H9 (cell line): Measurements from ENCODE around the gene EGFL8. TPM values are rescaled to one million over a fixed set of nuclear protein-coding genes. Genes with fewer than 3 reads are reported as not detected.
A peak's percentile ranks its signal among the peaks of the same experiment; 100 is the strongest.

Source experiments
- DNase-seq: peaks from one replicate; pipeline ENCODE4 v3.0.0-alpha.2; 2017
- H2AFZ ChIP-seq: one replicate; pipeline ENCODE4 v1.6.1; 2013; ENCODE audit warnings: mild to moderate bottlenecking, low read length, control low read depth, moderate library complexity
- H2AK5ac ChIP-seq: 2 replicates; pipeline ENCODE4 v1.6.1; 2013; ENCODE audit warnings: low read length, control low read depth, mixed read lengths; ENCODE audit not compliant: insufficient read length
- H2BK120ac ChIP-seq: one replicate; pipeline ENCODE4 v1.6.1; 2013; ENCODE audit warnings: low read depth, mild to moderate bottlenecking, low read length, control low read depth, inconsistent platforms; ENCODE audit not compliant: poor library complexity, severe bottlenecking
- H2BK12ac ChIP-seq: 2 replicates; pipeline ENCODE4 v1.6.1; 2013; ENCODE audit warnings: low read length, control low read depth, mixed read lengths, low read depth; ENCODE audit not compliant: insufficient read length
- H2BK15ac ChIP-seq: 2 replicates; pipeline ENCODE4 v1.6.1; 2013; ENCODE audit warnings: low read depth, low read length, control low read depth
- H2BK20ac ChIP-seq: one replicate; pipeline ENCODE4 v1.6.1; 2013; ENCODE audit warnings: low read depth, mild to moderate bottlenecking, low read length, control low read depth, inconsistent platforms; ENCODE audit not compliant: poor library complexity, severe bottlenecking
- H2BK5ac ChIP-seq: 2 replicates; pipeline ENCODE4 v1.6.1; 2013; ENCODE audit warnings: low read length, control low read depth, mixed read lengths; ENCODE audit not compliant: insufficient read length
- H3K14ac ChIP-seq: 2 replicates; pipeline ENCODE4 v1.6.1; 2013; ENCODE audit warnings: low read length, control low read depth; ENCODE audit not compliant: insufficient read depth
- H3K18ac ChIP-seq: 2 replicates; pipeline ENCODE4 v1.6.1; 2013; ENCODE audit warnings: low read depth, mild to moderate bottlenecking, mixed read lengths, low read length, control low read depth; ENCODE audit not compliant: insufficient read length
- H3K23ac ChIP-seq: 2 replicates; pipeline ENCODE4 v1.6.1; 2013; ENCODE audit warnings: low read length, control low read depth, mixed read lengths, low read depth; ENCODE audit not compliant: insufficient read length
- H3K23me2 ChIP-seq: 2 replicates; pipeline ENCODE4 v1.6.1; 2013; ENCODE audit warnings: low read depth, mild to moderate bottlenecking, mixed read lengths, low read length, control low read depth; ENCODE audit not compliant: insufficient read length, poor library complexity, severe bottlenecking
- H3K27ac ChIP-seq: 2 replicates; pipeline ENCODE4 v1.5.1; 2013; ENCODE audit warnings: low read length, control low read depth, mixed read lengths, low read depth; ENCODE audit not compliant: insufficient read length
- H3K27me3 ChIP-seq: 2 replicates; pipeline ENCODE4 v1.6.1; 2013; ENCODE audit warnings: low read length, control low read depth, inconsistent platforms; ENCODE audit not compliant: insufficient read depth
- H3K4ac ChIP-seq: 2 replicates; pipeline ENCODE4 v1.6.1; 2013; ENCODE audit warnings: low read depth, mild to moderate bottlenecking, control low read depth, inconsistent platforms, low read length, moderate library complexity
- H3K4me1 ChIP-seq: 2 replicates; pipeline ENCODE4 v1.6.1; 2013; ENCODE audit warnings: low read length, control low read depth, inconsistent platforms; ENCODE audit not compliant: insufficient read depth
- H3K4me2 ChIP-seq: 2 replicates; pipeline ENCODE4 v1.6.1; 2013; ENCODE audit warnings: low read length, control low read depth, mixed read lengths; ENCODE audit not compliant: insufficient read length, insufficient read depth
- H3K56ac ChIP-seq: 2 replicates; pipeline ENCODE4 v1.6.1; 2013; ENCODE audit warnings: low read depth, mild to moderate bottlenecking, mixed read lengths, low read length, control low read depth; ENCODE audit not compliant: insufficient read length
- H3K79me1 ChIP-seq: 2 replicates; pipeline ENCODE4 v1.6.1; 2013; ENCODE audit warnings: low read depth, mild to moderate bottlenecking, moderate library complexity, low read length, control low read depth, inconsistent platforms; ENCODE audit not compliant: insufficient read depth, poor library complexity, severe bottlenecking
- H3K79me2 ChIP-seq: 2 replicates; pipeline ENCODE4 v1.6.1; 2013; ENCODE audit warnings: low read length, control low read depth, inconsistent platforms; ENCODE audit not compliant: insufficient read depth
- H3K9ac ChIP-seq: 2 replicates; pipeline ENCODE4 v1.6.1; 2013; ENCODE audit warnings: low read length, control low read depth, mixed read lengths; ENCODE audit not compliant: insufficient read length; ENCODE audit errors: extremely low read depth
- H3K9me3 ChIP-seq: one replicate; pipeline ENCODE4 v1.6.1; 2013; ENCODE audit warnings: low read depth, low read length, inconsistent platforms; ENCODE audit not compliant: control insufficient read depth
- H3T11ph ChIP-seq: one replicate; pipeline ENCODE4 v1.6.1; 2013; ENCODE audit warnings: mild to moderate bottlenecking, low read length, control low read depth, inconsistent platforms
- H4K20me1 ChIP-seq: one replicate; pipeline ENCODE4 v1.6.1; 2013; ENCODE audit not compliant: control insufficient read depth, insufficient read length, insufficient read depth
- H4K5ac ChIP-seq: 2 replicates; pipeline ENCODE4 v1.6.1; 2013; ENCODE audit warnings: low read depth, mild to moderate bottlenecking, mixed read lengths, low read length, control low read depth; ENCODE audit not compliant: insufficient read length
- H4K8ac ChIP-seq: replicated peaks from 2 replicates; pipeline ENCODE4 v1.6.1; 2013; ENCODE audit warnings: low read length, control low read depth, mixed read lengths, low read depth; ENCODE audit not compliant: insufficient read length
- H4K91ac ChIP-seq: 2 replicates; pipeline ENCODE4 v1.6.1; 2013; ENCODE audit warnings: low read depth, mild to moderate bottlenecking, moderate library complexity, mixed read lengths, low read length, control low read depth; ENCODE audit not compliant: insufficient read length
- H3K27ac Mint-ChIP-seq, 3 experiments: 2 replicates in 2 of 3; 3 replicates in 1 of 3; pipeline ENCODE4 v1.8.0; 2020 to 2021; ENCODE audit warnings: mixed read lengths in 3 of 3, mild to moderate bottlenecking in 1 of 3, moderate library complexity in 1 of 3
- H3K27me3 Mint-ChIP-seq: 2 replicates; pipeline ENCODE4 v1.8.0; 2021; ENCODE audit warnings: low read depth, mild to moderate bottlenecking, moderate library complexity, mixed read lengths
- H3K36me3 Mint-ChIP-seq, 3 experiments: 2 replicates in 2 of 3; 3 replicates in 1 of 3; pipeline ENCODE4 v1.8.0; 2020 to 2021; ENCODE audit warnings: low read depth in 3 of 3, mixed read lengths in 3 of 3; ENCODE audit not compliant: insufficient read depth in 1 of 3
- H3K4me1 Mint-ChIP-seq, 2 experiments: 2 replicates each; pipeline ENCODE4 v1.8.0; 2020; ENCODE audit warnings: mixed read lengths in 2 of 2
- H3K4me3 Mint-ChIP-seq, 2 experiments: 2 replicates in 1 of 2; 3 replicates in 1 of 2; pipeline ENCODE4 v1.8.0; 2020 to 2021; ENCODE audit warnings: mild to moderate bottlenecking in 2 of 2, mixed read lengths in 2 of 2, moderate library complexity in 1 of 2
- H3K9me3 Mint-ChIP-seq, 2 experiments: 2 replicates in 1 of 2; 3 replicates in 1 of 2; pipeline ENCODE4 v1.8.0; 2020; ENCODE audit warnings: mild to moderate bottlenecking in 2 of 2, mixed read lengths in 2 of 2, moderate library complexity in 1 of 2
- WGBS: extraction: QIAGEN DNeasy Blood & Tissue Kit; methylation state at CpG from one replicate; pipeline ENCODE4 v1.1.7; 2013; ENCODE audit warnings: missing lambda C conversion rate, low lambda C conversion rate, mixed read lengths; ENCODE audit not compliant: insufficient read length; ENCODE audit errors: extremely low coverage; 5-methylcytosine and 5-hydroxymethylcytosine counted together
- total RNA-seq: library from RNA; stranded (reverse); gene quantifications from 2 replicates; pipeline ENCODE4 v1.2.1, GENCODE V29; 2021
- TF ChIP-seq, protein P1 (sequence below): fragments of 200-600 bp; sonication (generic); conservative IDR thresholded peaks from 3 replicates; pipeline ENCODE4 v1.8.0; 2021; ENCODE audit warnings: antibody characterized with exemption, mild to moderate bottlenecking

EGFL8 gene
- total RNA-seq, 1 experiment from 2014 or later = 27.2 TPM

DNA sequence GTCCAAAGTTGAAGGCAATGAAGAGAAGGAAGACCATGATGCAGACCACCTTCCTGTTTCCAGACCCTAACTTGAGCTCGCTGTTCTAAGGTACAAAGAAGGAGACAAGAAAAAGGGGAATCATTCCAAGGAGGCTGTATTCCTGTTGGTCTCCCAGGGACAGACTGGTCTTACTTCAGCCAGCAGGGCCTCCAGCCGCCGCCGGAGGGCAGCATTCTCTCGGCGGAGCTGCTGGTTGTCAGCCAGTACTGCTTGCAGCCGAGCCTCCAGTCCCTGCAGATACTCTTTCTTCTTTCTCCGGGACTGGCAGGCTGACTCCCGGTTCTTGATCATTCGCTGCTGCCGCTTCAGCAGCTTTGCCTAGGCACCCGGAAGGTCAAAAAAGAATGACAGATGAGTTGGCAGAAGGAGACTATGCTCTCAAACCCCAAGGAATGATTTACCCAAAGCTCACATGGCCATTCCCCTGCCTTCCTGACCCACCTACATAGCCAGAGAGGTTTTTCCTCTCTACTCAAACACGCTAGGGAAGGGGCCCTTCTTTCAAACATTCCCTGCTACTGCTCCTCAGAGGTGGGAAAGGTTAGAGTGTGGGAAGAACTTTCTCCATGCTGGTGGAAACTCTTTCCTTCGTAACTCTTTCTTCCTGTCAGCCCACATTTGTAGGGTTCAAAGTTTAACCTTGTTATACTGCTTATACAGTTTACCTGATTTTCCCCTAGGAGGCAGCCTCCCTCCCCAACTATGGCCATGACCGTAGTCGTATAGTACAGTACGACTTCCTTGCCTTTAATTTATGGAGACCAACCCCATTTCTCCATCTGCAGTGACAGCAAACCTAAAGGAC lies 45.4 kb upstream of the EGFL8 start:
- Histone ChIP-seq H4K8ac (no peak overlapping the region), H3K14ac (no peak overlapping the region), H3T11ph (no peak overlapping the region), H3K9ac (no peak overlapping the region), H3K4me1 (no peaks in the 10 kb centered on the region), H2BK12ac (no peak overlapping the region), H4K5ac (no peak overlapping the region), H2BK15ac (no peak overlapping the region), H3K79me1 (no peaks in the 10 kb centered on the region), H2AFZ (no peak overlapping the region), H3K9me3 (no peaks in the 10 kb centered on the region), H3K18ac (no peak overlapping the region), H2BK20ac (no peak overlapping the region), H3K56ac (no peak overlapping the region), H4K91ac (no peak overlapping the region), H2AK5ac (no peak overlapping the region), H4K20me1 (no peaks in the 10 kb centered on the region), H3K27ac (no peak overlapping the region), H3K79me2 (no peaks in the 10 kb centered on the region), H3K23ac (no peak overlapping the region), H3K4ac (no peak overlapping the region), H2BK5ac (no peak overlapping the region), H3K23me2 (no peaks in the 10 kb centered on the region), H3K27me3 (no peaks in the 10 kb centered on the region), H3K4me2 (no peak overlapping the region), H2BK120ac (no peak overlapping the region)
- H3K4me1 Mint-ChIP-seq = peaks cover 0 to 2% of the 10 kb centered on the region in 2 experiments; a peak in 2 of 4 replicates
- H3K4me3 Mint-ChIP-seq = no peak overlapping the region; a peak in 2 of 5 replicates
- no CpG with 5 or more reads among the region's 17 CpGs for WGBS
- H3K27me3 Mint-ChIP-seq = no peaks in the 10 kb centered on the region
- H3K27ac Mint-ChIP-seq = peak overlapping the region; percentile 46 to 90 (median 60); a peak in 3 of 7 replicates
- no peaks in the 10 kb centered on the region; a peak in 1 of 5 replicates for H3K9me3 Mint-ChIP-seq
- peaks cover 15 to 74% (median 69%) of the 10 kb centered on the region in 3 experiments; a peak in 6 of 7 replicates for H3K36me3 Mint-ChIP-seq
- TF ChIP-seq, protein P1, sequence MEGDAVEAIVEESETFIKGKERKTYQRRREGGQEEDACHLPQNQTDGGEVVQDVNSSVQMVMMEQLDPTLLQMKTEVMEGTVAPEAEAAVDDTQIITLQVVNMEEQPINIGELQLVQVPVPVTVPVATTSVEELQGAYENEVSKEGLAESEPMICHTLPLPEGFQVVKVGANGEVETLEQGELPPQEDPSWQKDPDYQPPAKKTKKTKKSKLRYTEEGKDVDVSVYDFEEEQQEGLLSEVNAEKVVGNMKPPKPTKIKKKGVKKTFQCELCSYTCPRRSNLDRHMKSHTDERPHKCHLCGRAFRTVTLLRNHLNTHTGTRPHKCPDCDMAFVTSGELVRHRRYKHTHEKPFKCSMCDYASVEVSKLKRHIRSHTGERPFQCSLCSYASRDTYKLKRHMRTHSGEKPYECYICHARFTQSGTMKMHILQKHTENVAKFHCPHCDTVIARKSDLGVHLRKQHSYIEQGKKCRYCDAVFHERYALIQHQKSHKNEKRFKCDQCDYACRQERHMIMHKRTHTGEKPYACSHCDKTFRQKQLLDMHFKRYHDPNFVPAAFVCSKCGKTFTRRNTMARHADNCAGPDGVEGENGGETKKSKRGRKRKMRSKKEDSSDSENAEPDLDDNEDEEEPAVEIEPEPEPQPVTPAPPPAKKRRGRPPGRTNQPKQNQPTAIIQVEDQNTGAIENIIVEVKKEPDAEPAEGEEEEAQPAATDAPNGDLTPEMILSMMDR = peak; percentile 94
- DNase-seq = peak; percentile 91
